ENCODE measurements around the gene INPP4B. TPM values are rescaled to one million over a fixed set of nuclear protein-coding genes. Genes with fewer than 3 reads are reported as not detected.

Gene INPP4B
- total and polyA plus RNA-seq, 2 donors (not counting 1 experiment from before 2014, with no cell fraction given) = 0.03 TPM; not detected in 1

DNA sequence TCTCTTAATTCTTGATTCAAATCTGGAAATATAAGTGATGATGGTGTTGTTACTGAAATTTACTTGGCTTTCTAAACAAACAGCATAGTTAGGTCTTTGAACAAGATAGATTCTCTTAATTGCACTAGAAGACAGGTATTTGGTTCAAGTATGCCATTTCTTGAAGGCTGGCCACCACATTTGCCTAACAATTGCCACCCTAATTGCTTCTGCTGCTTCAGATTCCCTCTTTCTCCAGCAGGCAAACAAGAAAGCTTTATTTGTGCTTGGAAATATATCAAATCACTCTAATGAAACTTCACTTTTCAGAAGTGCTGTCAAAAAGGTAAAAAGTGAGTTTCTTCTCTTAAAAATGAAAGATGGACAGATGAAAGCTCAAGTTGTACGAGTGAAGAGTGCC is 418.6 kb downstream of the INPP4B start:
- ChIA-PET CTCF (no interaction called here), POLR2A (no interaction called here)
- Histone ChIP-seq H2AFZ (ENCODE audit: insufficient read depth, low read depth, low read length, poor library complexity, severe bottlenecking) (no peak overlapping the region), H3K4me2 (replicated peaks; ENCODE audit: low read depth, low read length, poor library complexity, severe bottlenecking) (no peak overlapping the region), H3K9me3 (ENCODE audit: control extremely low read depth in 1 of 3, control insufficient read depth in 2 of 3, insufficient read depth in 1 of 3, low read length in 2 of 3) (no peaks in the 10 kb centered on the region), H3K4me1 (ENCODE audit: control insufficient read depth in 2 of 2, insufficient read depth in 2 of 2, low read length in 2 of 2) (no peaks in the 10 kb centered on the region), H3K36me3 (replicated peaks in 1 of 2; ENCODE audit: control extremely low read depth in 1 of 2, control insufficient read depth in 1 of 2, extremely low read depth in 1 of 2, insufficient read depth in 2 of 2, low read length in 1 of 2) (no peaks in the 10 kb centered on the region), H4K20me1 (ENCODE audit: control insufficient read depth, insufficient read depth, low read length, poor library complexity, severe bottlenecking) (no peaks in the 10 kb centered on the region), H3K27me3 (replicated peaks in 1 of 4; ENCODE audit: control extremely low read depth in 1 of 4, control insufficient read depth in 3 of 4, insufficient read depth in 4 of 4, low read length in 3 of 4) (no peaks in the 10 kb centered on the region), H3K4me3 (ENCODE audit: control extremely low read depth in 1 of 5, extremely low read depth in 1 of 5, insufficient read depth in 1 of 5, low read depth in 2 of 5, low read length in 4 of 5) (no peak overlapping the region), H3K27ac (ENCODE audit: low read length in 2 of 2) (no peak overlapping the region), H3K79me2 (ENCODE audit: control insufficient read depth, insufficient read depth, low read length) (no peaks in the 10 kb centered on the region), H3K9ac (ENCODE audit: low read length) (no peak overlapping the region)
- H3K27me3 Mint-ChIP-seq = no peaks in the 10 kb centered on the region
- no peak overlapping the region for H3K4me3 Mint-ChIP-seq
- H3K4me1 Mint-ChIP-seq = no peaks in the 10 kb centered on the region
- H3K9me3 Mint-ChIP-seq (ENCODE audit: insufficient read depth) = no peaks in the 10 kb centered on the region
- DNase-seq (no peak), ATAC-seq (ENCODE audit: low read depth) (no peak)
- TF ChIP-seq, protein P1, sequence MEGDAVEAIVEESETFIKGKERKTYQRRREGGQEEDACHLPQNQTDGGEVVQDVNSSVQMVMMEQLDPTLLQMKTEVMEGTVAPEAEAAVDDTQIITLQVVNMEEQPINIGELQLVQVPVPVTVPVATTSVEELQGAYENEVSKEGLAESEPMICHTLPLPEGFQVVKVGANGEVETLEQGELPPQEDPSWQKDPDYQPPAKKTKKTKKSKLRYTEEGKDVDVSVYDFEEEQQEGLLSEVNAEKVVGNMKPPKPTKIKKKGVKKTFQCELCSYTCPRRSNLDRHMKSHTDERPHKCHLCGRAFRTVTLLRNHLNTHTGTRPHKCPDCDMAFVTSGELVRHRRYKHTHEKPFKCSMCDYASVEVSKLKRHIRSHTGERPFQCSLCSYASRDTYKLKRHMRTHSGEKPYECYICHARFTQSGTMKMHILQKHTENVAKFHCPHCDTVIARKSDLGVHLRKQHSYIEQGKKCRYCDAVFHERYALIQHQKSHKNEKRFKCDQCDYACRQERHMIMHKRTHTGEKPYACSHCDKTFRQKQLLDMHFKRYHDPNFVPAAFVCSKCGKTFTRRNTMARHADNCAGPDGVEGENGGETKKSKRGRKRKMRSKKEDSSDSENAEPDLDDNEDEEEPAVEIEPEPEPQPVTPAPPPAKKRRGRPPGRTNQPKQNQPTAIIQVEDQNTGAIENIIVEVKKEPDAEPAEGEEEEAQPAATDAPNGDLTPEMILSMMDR (IDR thresholded peaks at IDR 0.05) = no peak
- TF ChIP-seq EZH2 (IDR thresholded peaks at IDR 0.05; ENCODE audit: borderline replicate concordance, insufficient read depth, low read depth, low read length, poor library complexity, severe bottlenecking) = no peak
- WGBS (ENCODE audit: insufficient coverage) = no CpG with 5 or more reads among the region's 1 CpG
- intact Hi-C loops (cut with micrococcal nuclease) = no loop called here
- H3K27ac Mint-ChIP-seq = no peak overlapping the region

DNA sequence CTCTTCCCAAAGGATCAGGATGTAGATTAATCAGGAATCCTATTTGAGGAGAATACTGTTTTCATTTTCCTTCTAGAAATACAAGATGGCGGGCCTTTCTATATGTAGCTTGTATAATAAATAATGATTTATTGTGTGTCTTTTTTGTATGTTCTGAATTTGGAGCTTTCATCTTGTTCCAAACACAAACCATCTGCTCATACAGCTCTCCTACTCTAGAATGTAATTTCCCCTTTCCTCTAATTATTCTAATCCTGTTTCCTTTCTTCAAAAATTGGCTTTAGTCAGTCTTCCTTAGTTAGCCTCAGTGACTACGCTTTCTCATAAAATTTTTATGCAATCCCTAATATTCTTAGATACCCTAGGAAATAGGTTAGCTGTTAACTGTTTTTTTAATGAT is 422.2 kb downstream of the INPP4B start:
- H3K4me1 Mint-ChIP-seq = no peaks in the 10 kb centered on the region
- H3K9ac ChIP-seq (ENCODE audit: low read length) = no peak overlapping the region

More for the DNA sequence above, 422.2 kb downstream of the INPP4B start:
- Histone ChIP-seq H3K4me3 (ENCODE audit: control extremely low read depth in 1 of 5, extremely low read depth in 1 of 5, insufficient read depth in 1 of 5, low read depth in 2 of 5, low read length in 4 of 5) (no peak overlapping the region), H3K36me3 (replicated peaks in 1 of 2; ENCODE audit: control extremely low read depth in 1 of 2, control insufficient read depth in 1 of 2, extremely low read depth in 1 of 2, insufficient read depth in 2 of 2, low read length in 1 of 2) (no peaks in the 10 kb centered on the region), H2AFZ (ENCODE audit: insufficient read depth, low read depth, low read length, poor library complexity, severe bottlenecking) (no peak overlapping the region), H3K4me2 (replicated peaks; ENCODE audit: low read depth, low read length, poor library complexity, severe bottlenecking) (no peak overlapping the region), H3K9me3 (ENCODE audit: control extremely low read depth in 1 of 3, control insufficient read depth in 2 of 3, insufficient read depth in 1 of 3, low read length in 2 of 3) (no peaks in the 10 kb centered on the region), H3K27me3 (replicated peaks in 1 of 4; ENCODE audit: control extremely low read depth in 1 of 4, control insufficient read depth in 3 of 4, insufficient read depth in 4 of 4, low read length in 3 of 4) (no peaks in the 10 kb centered on the region), H4K20me1 (ENCODE audit: control insufficient read depth, insufficient read depth, low read length, poor library complexity, severe bottlenecking) (no peaks in the 10 kb centered on the region), H3K4me1 (ENCODE audit: control insufficient read depth in 2 of 2, insufficient read depth in 2 of 2, low read length in 2 of 2) (no peaks in the 10 kb centered on the region), H3K27ac (ENCODE audit: low read length in 2 of 2) (no peak overlapping the region), H3K79me2 (ENCODE audit: control insufficient read depth, insufficient read depth, low read length) (no peaks in the 10 kb centered on the region)
- Mint-ChIP-seq H3K27me3 (no peaks in the 10 kb centered on the region), H3K27ac (no peak overlapping the region), H3K9me3 (ENCODE audit: insufficient read depth) (no peaks in the 10 kb centered on the region), H3K4me3 (no peak overlapping the region)
- ChIA-PET CTCF (no interaction called here), POLR2A (no interaction called here)
- no peak for DNase-seq
- no peak for ATAC-seq (ENCODE audit: low read depth)
- intact Hi-C loops (cut with micrococcal nuclease) = no loop called here
- no CpG with 5 or more reads among the region's 2 CpGs for WGBS (ENCODE audit: insufficient coverage)
- TF ChIP-seq, protein P1 (IDR thresholded peaks at IDR 0.05) = no peak
- no peak for TF ChIP-seq EZH2 (IDR thresholded peaks at IDR 0.05; ENCODE audit: borderline replicate concordance, insufficient read depth, low read depth, low read length, poor library complexity, severe bottlenecking)

Data from B cell (primary cell).